CD4-positive, alpha-beta T cell treated with Interleukin-12 subunit alpha and Interleukin-12 subunit beta, for 1 hour (primary cell): ENCODE data around the gene CRYAB.
"Not testable (repeated sequence)": the region's sequence is repeated elsewhere in the genome, so short reads cannot be mapped to it uniquely, and the experiment has no call there.

Experiments used
- DNase-seq: peaks from one replicate; pipeline ENCODE4 v3.0.0-alpha.2; 2020

The CRYAB gene

GRCh38 chr11:111905411-111905810, 6.2 kb downstream of the CRYAB start:
- DNase-seq = no peak

- no peak for DNase-seq
Measured at GRCh38 chr11:111886844-111887243, 24.7 kb downstream of the CRYAB start.

- DNase-seq = no peak
Measured at GRCh38 chr11:111886032-111886431, 25.5 kb downstream of the CRYAB start.

GRCh38 chr11:111885053-111885452, 26.5 kb downstream of the CRYAB start:
- DNase-seq = not testable (repeated sequence)

GRCh38 chr11:111882202-111882601, 29.4 kb downstream of the CRYAB start:
- no peak for DNase-seq

GRCh38 chr11:111879637-111879960, 32.0 kb downstream of the CRYAB start:
- DNase-seq = no peak

- DNase-seq = peak; percentile 96
Measured at GRCh38 chr11:111878849-111879636, 32.5 kb downstream of the CRYAB start, which contains the start of the genes CFAP68 and FDXACB1. CFAP68 (plus strand) TSS chr11:111879541; CDS start chr11:111879561, 20 bp downstream. FDXACB1 (minus strand) TSS chr11:111879165; CDS start chr11:111879132, 33 bp downstream.

GRCh38 chr11:111878385-111878848, 33.2 kb downstream of the CRYAB start:
- no peak for DNase-seq

DNA sequence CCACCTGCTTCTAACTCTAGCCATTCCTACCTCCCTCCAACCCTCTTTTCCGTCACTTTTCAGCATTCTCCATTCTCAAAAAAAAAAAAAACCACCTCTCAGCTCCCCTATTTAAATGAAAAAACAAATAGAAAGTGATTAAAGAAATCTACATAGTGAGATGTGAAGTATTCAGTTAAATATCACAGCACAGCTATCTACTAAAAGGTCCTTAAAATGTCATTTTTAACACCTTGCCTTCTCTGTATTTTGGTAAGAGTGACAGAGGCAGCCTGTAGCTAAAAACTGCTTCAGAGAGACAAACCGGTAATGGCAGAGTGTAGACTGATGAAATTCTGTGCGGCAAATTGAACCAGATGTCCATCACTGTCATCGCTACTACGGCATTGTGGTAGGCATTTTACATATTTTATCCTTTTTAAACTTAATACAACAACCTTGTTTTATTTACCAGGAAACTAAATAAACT, 39.8 kb downstream of the CRYAB start:
- DNase-seq = no peak

GRCh38 chr11:111870886-111871692, 40.5 kb downstream of the CRYAB start, which contains the start of gene ALG9:
ALG9 (minus strand) TSS chr11:111871581; CDS start chr11:111871482, 99 bp downstream.
- DNase-seq = peak; percentile 93

DNA sequence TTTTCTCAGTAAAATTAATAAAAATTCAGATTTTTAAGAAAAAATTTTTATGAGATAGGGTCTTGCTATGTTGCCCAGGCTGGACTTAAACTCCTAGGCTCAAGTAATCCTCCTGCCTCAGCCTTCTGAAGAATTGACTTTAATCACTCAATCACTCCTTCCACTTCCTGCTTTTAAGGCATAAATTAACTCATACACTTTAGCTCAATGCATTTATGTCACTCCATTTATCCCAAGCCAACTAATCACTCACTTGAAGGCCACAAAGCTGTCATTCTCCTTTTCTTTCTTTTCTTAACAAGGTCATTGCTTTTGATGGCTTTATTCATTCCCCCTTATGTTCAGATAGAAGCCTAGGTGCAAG, 41.1 kb downstream of the CRYAB start:
- DNase-seq = no peak

GRCh38 chr11:111870113-111870512, 41.5 kb downstream of the CRYAB start:
- DNase-seq = no peak

- no peak for DNase-seq
Measured at GRCh38 chr11:111860257-111860656, 51.3 kb downstream of the CRYAB start.
